B cell (primary cell): ENCODE measurements around the gene MLXIP. TPM values are rescaled to one million over a fixed set of nuclear protein-coding genes. Genes with fewer than 3 reads are reported as not detected.

Source experiments
- ATAC-seq: fragments of 200-7000 bp; cut with Tn5 transposase; one replicate; pipeline ENCODE4 v1.10.0; 2021; ENCODE audit warnings: low read depth, mild to moderate bottlenecking, moderate number of reproducible peaks, moderate library complexity
- CTCF ChIA-PET: fragments of 350-600 bp; sonication (Branson Sonifier 250); formaldehyde crosslinking; loops from one replicate; lab custom pipeline; 2021; ENCODE audit warnings: antibody characterized with exemption, inconsistent platforms; lab: Charles Lee
- POLR2A ChIA-PET: fragments of 350-600 bp; sonication (Branson Sonifier 250); formaldehyde crosslinking; loops from one replicate; lab custom pipeline; 2021; ENCODE audit warnings: antibody characterized with exemption; lab: Charles Lee
- DNase-seq: peaks from one replicate; pipeline ENCODE4 v3.0.0; 2013
- H2AFZ ChIP-seq: 2 replicates; pipeline ENCODE4 v1.6.1; 2012; ENCODE audit warnings: mild to moderate bottlenecking, low read depth, low read length; ENCODE audit not compliant: insufficient read depth, poor library complexity, severe bottlenecking
- H3K27ac ChIP-seq, 2 donors: 1 replicate in 1 of 2; 2 replicates in 1 of 2; pipeline ENCODE4 v1.5.1; 2012 to 2013; ENCODE audit warnings: low read length in 2 of 2, mild to moderate bottlenecking in 2 of 2, moderate library complexity in 1 of 2
- H3K27me3 ChIP-seq, 4 experiments: fragments of 200-600 bp in 1 of 4; sonication (generic) in 1 of 4; replicated peaks in 1 of 4; 1 replicate in 2 of 4; 2 replicates in 2 of 4; pipeline versions ENCODE4 v1.6.1 to v1.7.0; 2013 to 2016; ENCODE audit warnings: low read length in 3 of 4, mild to moderate bottlenecking in 2 of 4, mixed read lengths in 1 of 4, moderate library complexity in 1 of 4; ENCODE audit not compliant: insufficient read depth in 4 of 4, control insufficient read depth in 3 of 4; ENCODE audit errors: control extremely low read depth in 1 of 4
- H3K36me3 ChIP-seq, 2 experiments: replicated peaks in 1 of 2; 1 replicate in 1 of 2; 2 replicates in 1 of 2; pipeline versions ENCODE4 v1.6.1 to v1.7.1; 2013; ENCODE audit warnings: low read length in 1 of 2; ENCODE audit not compliant: insufficient read depth in 2 of 2, control insufficient read depth in 1 of 2; ENCODE audit errors: control extremely low read depth in 1 of 2, extremely low read depth in 1 of 2
- H3K4me1 ChIP-seq, 2 donors: fragments of 200-600 bp in 1 of 2; sonication (generic) in 1 of 2; 1 replicate in 1 of 2; 2 replicates in 1 of 2; pipeline versions ENCODE4 v1.5.1 to v1.6.1; 2013 to 2017; ENCODE audit warnings: low read length in 2 of 2; ENCODE audit not compliant: control insufficient read depth in 2 of 2, insufficient read depth in 2 of 2
- H3K4me2 ChIP-seq: replicated peaks from 2 replicates; pipeline ENCODE3; 2012; ENCODE audit warnings: mild to moderate bottlenecking, low read depth, low read length; ENCODE audit not compliant: poor library complexity, severe bottlenecking
- H3K4me3 ChIP-seq, 5 experiments: fragments of 200-600 bp in 1 of 5; sonication (generic) in 1 of 5; 1 replicate in 3 of 5; 2 replicates in 2 of 5; pipeline versions ENCODE4 v1.5.1 to v1.7.0; 2011 to 2016; ENCODE audit warnings: low read length in 4 of 5, mild to moderate bottlenecking in 4 of 5, low read depth in 2 of 5, control low read depth in 1 of 5, moderate library complexity in 1 of 5; ENCODE audit not compliant: insufficient read depth in 1 of 5; ENCODE audit errors: control extremely low read depth in 1 of 5, extremely low read depth in 1 of 5
- H3K79me2 ChIP-seq: fragments of 200-600 bp; sonication (generic); one replicate; pipeline ENCODE4 v1.6.0; 2016; ENCODE audit warnings: low read length; ENCODE audit not compliant: control insufficient read depth, insufficient read depth
- H3K9ac ChIP-seq: fragments of 200-600 bp; sonication (generic); 2 replicates; pipeline ENCODE4 v1.6.1; 2017; ENCODE audit warnings: mild to moderate bottlenecking, low read length, moderate library complexity
- H3K9me3 ChIP-seq, 3 donors: one replicate each; pipeline versions ENCODE4 v1.6.1 to v1.7.1; 2013; ENCODE audit warnings: low read length in 2 of 3; ENCODE audit not compliant: control insufficient read depth in 2 of 3, insufficient read depth in 1 of 3; ENCODE audit errors: control extremely low read depth in 1 of 3
- H4K20me1 ChIP-seq: 2 replicates; pipeline ENCODE4 v1.6.0; 2012; ENCODE audit warnings: mild to moderate bottlenecking, low read length; ENCODE audit not compliant: insufficient read depth, control insufficient read depth, poor library complexity, severe bottlenecking
- H3K27ac Mint-ChIP-seq: one replicate; pipeline ENCODE4 v1.8.0; 2021; ENCODE audit warnings: mixed read lengths
- H3K27me3 Mint-ChIP-seq: one replicate; pipeline ENCODE4 v1.8.0; 2021; ENCODE audit warnings: mixed read lengths
- H3K4me1 Mint-ChIP-seq: one replicate; pipeline ENCODE4 v1.8.0; 2021; ENCODE audit warnings: mixed read lengths
- H3K4me3 Mint-ChIP-seq: one replicate; pipeline ENCODE4 v1.8.0; 2021; ENCODE audit warnings: mixed read lengths
- H3K9me3 Mint-ChIP-seq: one replicate; pipeline ENCODE4 v1.8.0; 2022; ENCODE audit warnings: mixed read lengths; ENCODE audit not compliant: insufficient read depth
- CTCF ChIP-seq: fragments of 200-600 bp; IDR thresholded peaks from one replicate; pipeline ENCODE4 v1.8.0; 2022; ENCODE audit warnings: antibody characterized with exemption, mild to moderate bottlenecking
- EZH2 ChIP-seq: IDR thresholded peaks from 2 replicates; pipeline ENCODE4 v1.6.1; 2012; ENCODE audit warnings: borderline replicate concordance, low read depth, mild to moderate bottlenecking, moderate library complexity, low read length; ENCODE audit not compliant: insufficient read depth, poor library complexity, severe bottlenecking
- WGBS: methylation state at CpG from one replicate; pipeline ENCODE4 v1.1.5; 2013; ENCODE audit warnings: missing lambda C conversion rate; ENCODE audit not compliant: insufficient coverage; 5-methylcytosine and 5-hydroxymethylcytosine counted together
- intact Hi-C: fragments of 100-400 bp; cut with micrococcal nuclease; formaldehyde crosslinking; loops from one replicate; pipeline ENCODE4 v1.10.0; 2022
- polyA plus RNA-seq: library from polyadenylated mRNA; depleted of rRNA; stranded (reverse); fragments of >200 nt; gene quantifications from 2 replicates; pipeline ENCODE4 v1.2.3, GENCODE V29; 2012
- total RNA-seq, 2 donors: library from RNA; stranded (reverse); fragments of 120-200 nt in 1 of 2; gene quantifications; 1 replicate in 1 of 2; 2 replicates in 1 of 2; pipeline versions ENCODE4 v1.2.3 to v1.2.4, GENCODE V29; 2013 to 2022

The MLXIP gene
- total and polyA plus RNA-seq, 2 donors (not counting 1 experiment from before 2014, with no cell fraction given) = 28.1 to 91.2 TPM

GRCh38 chr12:122167356-122167925, 88.9 kb downstream of the MLXIP start:
- Histone ChIP-seq H3K27me3 (peaks cover 0 to 6% (median 0%) of the 10 kb centered on the region in 4 experiments), H2AFZ (no peak overlapping the region), H4K20me1 (no peaks in the 10 kb centered on the region), H3K4me3 (no peak overlapping the region), H3K4me2 (no peak overlapping the region), H3K9ac (no peak overlapping the region), H3K9me3 (no peaks in the 10 kb centered on the region), H3K36me3 (no peaks in the 10 kb centered on the region), H3K79me2 (no peaks in the 10 kb centered on the region), H3K27ac (no peak overlapping the region), H3K4me1 (no peaks in the 10 kb centered on the region)
- CTCF ChIA-PET = interaction anchor here (0.5 kb wide), 1 partner anchor 137 kb away, joined by 3 read pairs; no protein-coding TSS in a partner anchor
- intact Hi-C loops = no loop called here
- Mint-ChIP-seq H3K4me1 (no peaks in the 10 kb centered on the region), H3K27ac (no peak overlapping the region), H3K9me3 (no peaks in the 10 kb centered on the region), H3K27me3 (peaks cover 20% of the 10 kb centered on the region), H3K4me3 (no peak overlapping the region)
- POLR2A ChIA-PET = no interaction called here
- TF ChIP-seq CTCF (no peak), EZH2 (no peak)
- ATAC-seq (no peak), DNase-seq (no peak)
- WGBS = 100% methylated on average over 2 of the region's 10 CpGs

- no peak overlapping the region for H3K27ac ChIP-seq
- H3K4me3 ChIP-seq = no peak overlapping the region
- ChIA-PET POLR2A (no interaction called here), CTCF (interaction anchor here (0.7 kb wide), 1 partner anchor 41 kb away, joined by 4 read pairs; no protein-coding TSS in a partner anchor)
- no peaks in the 10 kb centered on the region for H3K4me1 ChIP-seq
- no peaks in the 10 kb centered on the region for H4K20me1 ChIP-seq
- no peaks in the 10 kb centered on the region for H3K36me3 ChIP-seq
- H3K4me1 Mint-ChIP-seq = no peaks in the 10 kb centered on the region
- H3K79me2 ChIP-seq = no peaks in the 10 kb centered on the region
- DNase-seq (no peak), ATAC-seq (no peak)
- H3K4me3 Mint-ChIP-seq = no peak overlapping the region
- TF ChIP-seq EZH2 (no peak), CTCF (no peak)
- H3K27ac Mint-ChIP-seq = no peak overlapping the region
- intact Hi-C loops = no loop called here
- H3K27me3 Mint-ChIP-seq = peaks cover 22% of the 10 kb centered on the region
- H3K9me3 ChIP-seq = no peaks in the 10 kb centered on the region
- 100% methylated on average over 2 of the region's 3 CpGs for WGBS
- no peak overlapping the region for H3K9ac ChIP-seq
- H3K27me3 ChIP-seq = peaks cover 0 to 6% (median 0%) of the 10 kb centered on the region in 4 experiments
- H2AFZ ChIP-seq = no peak overlapping the region
- no peak overlapping the region for H3K4me2 ChIP-seq
- H3K9me3 Mint-ChIP-seq = no peaks in the 10 kb centered on the region
Measured at GRCh38 chr12:122168492-122168891, 89.9 kb downstream of the MLXIP start.
